HG03342 (cell line): Measurements from ENCODE around the gene SPX.

Source experiments
- ATAC-seq: cut with Tn5 transposase; IDR thresholded peaks from one replicate; pipeline ENCODE4 v1.9.1; 2021; ENCODE audit warnings: mild to moderate bottlenecking, moderate library complexity; ENCODE audit not compliant: unreplicated experiment

Gene SPX

GRCh38 chr12:21526053-21526452, at the start of gene SPX:
SPX (plus strand) TSS chr12:21526296; CDS start chr12:21526473, 177 bp downstream.
- ATAC-seq = no peak

DNA sequence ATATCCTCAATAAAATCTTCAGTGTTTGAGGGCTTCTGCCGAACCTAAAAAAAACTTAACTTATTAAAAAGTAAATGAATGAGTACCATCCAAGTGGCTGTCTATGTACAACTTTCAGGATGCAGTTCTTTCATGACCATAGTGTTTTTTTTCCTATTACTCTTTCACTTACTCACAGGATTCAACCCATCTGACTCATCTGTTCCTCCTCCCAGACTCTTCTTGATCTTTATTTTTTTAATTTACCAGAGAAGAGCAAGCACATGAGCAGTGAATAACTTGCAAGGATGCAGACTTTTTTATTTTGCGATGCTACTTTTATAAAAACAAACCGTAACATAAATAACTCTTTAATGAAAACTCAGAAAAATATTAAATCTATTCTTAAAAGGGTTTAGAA, 49.1 kb upstream of the SPX start:
- no peak for ATAC-seq

- no peak for ATAC-seq
Observed at GRCh38 chr12:21478756-21479455, 47.2 kb upstream of the SPX start.

DNA sequence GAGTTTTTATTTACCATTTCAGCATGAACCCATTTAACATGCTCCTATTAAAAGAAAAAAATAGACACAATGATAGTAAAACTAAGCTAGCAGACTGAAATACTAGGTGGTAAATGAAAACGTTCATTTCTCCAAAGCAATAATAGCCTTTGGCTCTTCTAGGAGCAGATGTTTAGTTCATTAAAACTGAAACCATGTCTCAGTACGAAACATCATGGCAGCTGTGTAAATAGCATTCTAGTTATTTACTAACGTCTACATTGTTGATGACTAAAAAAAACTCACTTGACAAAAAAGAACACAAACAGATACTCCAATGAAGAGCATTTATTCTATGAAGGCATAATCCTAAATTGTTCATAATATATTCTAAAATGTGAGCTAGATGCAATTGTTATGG, 42.6 kb upstream of the SPX start:
- ATAC-seq = no peak

DNA sequence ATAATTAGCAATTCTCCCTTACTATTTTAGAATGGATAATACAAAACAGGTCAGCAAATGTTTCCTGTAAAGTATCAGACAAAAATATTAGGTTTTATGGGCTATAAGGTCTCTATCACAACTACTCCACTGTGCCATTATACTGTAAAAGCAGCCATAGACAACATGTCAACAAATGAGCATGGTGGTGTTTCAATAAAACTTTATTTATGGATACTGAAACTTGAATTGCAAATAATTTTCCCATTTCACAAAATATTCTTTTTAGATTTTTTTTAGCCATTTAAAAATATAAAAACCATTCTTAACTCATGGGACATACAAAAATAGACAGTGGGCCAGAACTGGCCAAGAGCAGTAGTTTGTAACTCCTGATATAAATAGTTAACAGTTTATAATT, 40.1 kb upstream of the SPX start:
- no peak for ATAC-seq

DNA sequence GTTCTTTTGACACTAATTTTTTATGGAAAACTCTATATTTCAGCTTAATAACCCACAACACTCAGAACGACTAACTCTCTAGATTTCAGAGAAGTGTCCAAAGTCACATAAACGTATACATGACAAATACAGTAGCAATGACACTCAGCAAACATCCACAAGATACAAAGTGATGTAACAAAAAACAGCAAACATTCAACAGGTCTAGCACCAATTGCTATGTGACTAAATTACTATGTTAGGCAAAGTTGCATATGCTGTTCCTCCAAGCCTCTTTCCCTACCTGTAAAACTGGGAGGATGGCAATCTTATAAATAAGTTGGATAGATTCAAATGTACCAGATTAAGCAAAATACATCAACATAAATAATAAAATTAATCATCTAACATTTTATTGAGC, 26.3 kb upstream of the SPX start:
- ATAC-seq = no peak

- no peak for ATAC-seq
Observed at GRCh38 chr12:21500786-21501257, 25.3 kb upstream of the SPX start.

- ATAC-seq = peak; percentile 98
Observed at GRCh38 chr12:21501258-21502163, 24.6 kb upstream of the SPX start, which contains the start of the genes GOLT1B and RECQL. GOLT1B (plus strand) TSS chr12:21501789; CDS start chr12:21501924, 135 bp downstream. RECQL (minus strand) TSS chr12:21501635; CDS start chr12:21499570, 2,065 bp downstream.

DNA sequence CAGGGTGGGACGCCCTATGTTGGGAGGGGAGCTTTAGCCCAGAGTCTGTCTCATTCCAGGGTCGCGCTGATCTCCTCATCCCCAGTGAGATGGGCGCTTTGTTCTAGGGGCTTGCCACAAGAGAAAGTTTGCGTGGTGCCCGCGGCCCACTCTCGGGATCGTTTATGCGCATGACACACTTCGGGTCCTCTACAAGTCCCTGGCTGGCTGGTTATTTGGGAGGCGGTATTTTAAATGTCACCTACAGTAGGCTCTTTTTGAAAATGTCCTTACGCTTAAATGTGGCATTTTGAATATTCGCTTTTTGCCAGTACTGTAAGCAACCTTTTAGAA, 24.0 kb upstream of the SPX start:
- ATAC-seq = no peak

- no peak for ATAC-seq
Observed at GRCh38 chr12:21502872-21503271, 23.2 kb upstream of the SPX start.

- no peak for ATAC-seq
Observed at GRCh38 chr12:21505888-21506287, 20.2 kb upstream of the SPX start.

GRCh38 chr12:21507849-21508248, 18.2 kb upstream of the SPX start:
- ATAC-seq = no peak

DNA sequence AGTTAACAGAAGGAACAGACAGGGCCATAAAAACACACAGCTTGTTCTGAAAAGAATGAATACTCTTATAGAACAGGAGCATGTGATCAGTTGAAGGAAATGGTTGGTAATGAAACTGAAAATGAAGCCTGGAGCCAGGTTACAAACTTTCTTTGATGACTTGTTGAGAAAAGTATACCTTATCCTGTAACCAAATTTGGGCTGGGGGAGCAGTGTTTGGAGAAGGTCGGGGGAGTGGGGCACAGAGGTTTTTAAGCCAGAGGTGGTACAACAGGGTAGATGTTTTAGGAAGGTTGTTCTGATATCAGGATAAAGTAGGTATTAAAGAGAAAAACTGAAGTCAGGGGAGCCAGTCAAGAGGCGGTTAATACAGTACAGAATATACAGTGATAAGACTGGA, 16.3 kb upstream of the SPX start:
- ATAC-seq = peak; percentile 91

DNA sequence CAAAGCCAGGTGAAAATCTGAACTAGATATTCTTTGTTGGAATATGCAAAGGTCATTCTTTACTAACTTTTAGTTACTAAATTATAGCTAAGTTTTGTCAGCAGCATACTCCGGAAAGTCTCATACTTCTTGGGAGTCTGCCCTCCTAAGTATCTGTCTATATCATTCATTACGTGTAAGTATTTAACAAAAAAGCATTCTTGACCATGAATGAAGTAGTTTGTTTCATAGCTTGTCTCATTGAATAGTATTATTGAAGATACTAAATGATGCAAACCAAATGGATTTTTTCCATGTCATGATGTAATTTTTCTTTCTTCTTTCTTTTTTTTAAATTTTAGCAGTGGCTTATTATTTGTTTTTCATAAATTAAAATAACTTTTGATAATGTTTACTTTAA, 9.8 kb upstream of the SPX start:
- ATAC-seq = no peak

DNA sequence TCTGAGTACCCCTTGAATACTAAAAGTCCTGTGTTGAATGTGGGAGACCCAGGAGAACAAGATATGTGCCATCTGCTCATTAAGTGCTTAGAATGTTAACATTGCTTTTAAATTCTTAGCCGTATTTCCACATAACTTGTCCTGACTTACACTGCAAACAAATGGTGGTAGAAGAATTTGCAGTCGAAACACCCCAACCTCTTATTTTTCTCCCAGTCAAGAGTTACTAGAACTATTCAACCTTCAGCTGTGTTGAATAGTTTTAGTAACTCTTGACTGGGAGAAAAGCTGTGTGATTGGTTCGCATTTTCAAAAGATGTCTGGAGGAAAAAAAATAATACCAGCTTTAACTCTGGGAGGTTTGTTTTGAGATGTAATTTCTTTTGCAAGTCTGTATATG, 7.6 kb upstream of the SPX start:
- no peak for ATAC-seq

GRCh38 chr12:21521541-21521940, 4.6 kb upstream of the SPX start:
- no peak for ATAC-seq

DNA sequence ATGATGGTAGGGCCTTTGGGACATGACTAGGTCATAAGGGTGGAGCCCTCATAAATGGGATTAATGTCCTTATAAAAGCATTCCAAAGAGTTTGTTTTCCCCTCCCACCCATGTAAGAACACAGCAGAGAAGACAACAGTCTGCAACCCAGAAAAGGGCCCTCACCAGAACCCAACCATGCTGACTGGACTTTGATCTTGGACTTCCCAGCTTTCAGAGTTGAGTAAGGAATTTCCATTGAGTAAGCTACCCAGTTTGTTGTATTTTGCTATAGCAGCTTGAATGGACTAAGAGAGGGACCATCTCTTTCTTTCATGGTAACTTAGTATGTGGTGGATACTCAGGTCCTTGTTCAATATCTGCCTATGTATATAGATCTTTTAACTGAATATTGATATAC, 2.9 kb upstream of the SPX start:
- no peak for ATAC-seq

GRCh38 chr12:21526721-21527345, 737 bp downstream of the SPX start:
- no peak for ATAC-seq

DNA sequence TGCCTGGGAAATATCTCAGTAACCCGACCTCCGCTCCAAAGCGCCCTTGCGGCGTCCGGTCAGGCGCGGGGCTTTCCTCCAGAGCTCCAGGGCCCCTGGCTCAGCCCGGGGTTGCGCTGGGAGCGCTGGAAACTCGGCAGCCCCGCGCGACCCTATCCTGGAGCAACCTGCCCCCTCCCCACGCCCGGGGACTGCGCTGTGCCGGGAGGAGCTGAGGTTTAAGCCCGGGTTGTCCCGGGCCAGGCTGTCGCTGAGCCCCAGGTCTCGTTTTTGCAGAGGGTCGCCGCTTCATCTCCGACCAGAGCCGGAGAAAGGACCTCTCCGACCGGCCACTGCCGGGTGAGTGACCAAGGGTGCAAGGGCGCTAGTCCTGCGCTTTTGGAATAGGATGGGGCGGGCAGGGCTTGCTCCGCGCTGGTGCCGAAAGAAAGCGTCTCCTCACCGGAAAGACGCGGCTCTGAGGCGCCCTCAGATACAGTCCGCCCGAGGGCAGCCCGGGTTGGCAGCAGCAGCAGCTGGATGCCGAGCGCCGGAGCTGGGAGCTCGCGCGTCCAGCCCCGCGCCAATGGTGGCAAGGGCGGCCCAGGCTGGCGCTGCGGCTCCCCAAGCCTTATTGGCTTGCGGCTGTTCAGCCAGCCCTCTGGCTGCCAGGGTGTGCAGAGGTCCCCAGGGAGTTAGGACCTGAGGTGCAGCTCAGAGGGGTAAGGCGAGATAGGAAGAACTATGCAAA, 1.5 kb downstream of the SPX start:
- ATAC-seq = peak; percentile 80

DNA sequence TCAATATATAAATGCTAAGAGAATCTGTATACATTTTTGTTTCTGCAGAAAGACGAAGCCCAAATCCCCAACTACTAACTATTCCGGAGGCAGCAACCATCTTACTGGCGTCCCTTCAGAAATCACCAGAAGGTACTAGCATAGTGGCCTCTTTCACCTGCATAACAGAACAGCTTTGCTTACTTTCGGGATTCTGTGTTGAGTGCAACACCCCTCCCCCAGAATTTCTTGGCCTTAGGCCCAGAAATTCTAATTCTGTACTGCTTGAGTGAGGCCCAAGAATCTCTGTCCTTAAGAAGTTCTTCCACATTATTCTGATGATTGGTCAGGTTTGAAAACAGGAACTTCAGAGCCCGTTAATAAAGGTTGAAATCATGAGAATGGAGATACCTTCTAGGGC, 2.9 kb downstream of the SPX start:
- no peak for ATAC-seq

- no peak for ATAC-seq
Observed at GRCh38 chr12:21529456-21529855, 3.4 kb downstream of the SPX start.
